ENCODE results near the gene GPC1. TPM values are rescaled to one million over a fixed set of nuclear protein-coding genes. Genes with fewer than 3 reads are reported as not detected.

Gene GPC1
- total and polyA plus RNA-seq, 4 experiments from 2014 or later: 0.14 to 1.2 (median 0.88) TPM

DNA sequence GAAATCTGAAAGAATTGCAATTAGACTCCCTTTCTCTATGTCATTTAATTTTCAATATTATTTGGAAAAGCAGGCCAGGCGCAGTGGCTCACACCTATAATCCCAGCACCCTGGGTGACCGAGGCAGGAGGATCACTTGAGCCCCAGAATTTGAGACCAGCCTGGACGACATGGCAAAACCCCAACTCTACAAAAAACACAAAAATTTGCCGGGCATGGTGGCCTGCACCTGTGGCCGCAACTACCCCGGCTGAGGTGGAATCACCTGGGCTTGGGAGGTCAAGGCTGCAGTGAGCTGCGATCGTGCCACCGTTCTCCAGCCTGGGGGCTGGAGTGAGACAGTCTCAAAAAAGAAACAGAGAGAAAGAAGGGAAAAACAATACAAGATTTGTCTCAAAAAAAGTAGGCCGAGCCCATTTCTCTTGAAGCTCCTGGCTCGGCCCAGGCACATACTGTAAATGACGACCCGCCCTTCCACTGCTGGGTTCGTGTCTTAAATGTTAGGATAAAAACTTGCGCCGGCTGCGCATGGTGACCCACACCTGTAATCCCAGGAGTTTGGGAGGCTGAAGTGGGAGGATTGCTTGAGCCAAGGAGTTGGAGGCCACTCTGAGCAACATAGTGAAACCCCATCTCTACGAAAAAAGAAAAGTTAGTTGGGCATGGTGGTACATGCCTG lies 31.1 kb upstream of the GPC1 start:
- peaks cover 9 to 20% (median 17%) of the 10 kb centered on the region in 4 donors for H3K4me1 Mint-ChIP-seq
- Histone ChIP-seq H3K9me3 (ENCODE audit: control insufficient read depth in 1 of 2, low read length in 2 of 2) (no peaks in the 10 kb centered on the region), H3K27me3 (ENCODE audit: insufficient read depth, low read length) (no peaks in the 10 kb centered on the region), H3K36me3 (ENCODE audit: insufficient read depth, low read length) (no peaks in the 10 kb centered on the region), H3K4me3 (ENCODE audit: low read length in 2 of 2) (no peak overlapping the region), H3K4me1 (ENCODE audit: insufficient read depth, low read length) (peaks cover 15% of the 10 kb centered on the region), H3K27ac (ENCODE audit: low read depth, low read length) (no peak overlapping the region)
- ChIA-PET POLR2A (ENCODE audit: partially characterized antibody) (no interaction called here), CTCF (ENCODE audit: partially characterized antibody) (no interaction called here)
- H3K27ac Mint-ChIP-seq: peak overlapping the region in 3 of 7 donors; percentile 13 to 49 (median 24)
- DNase-seq: no peak
- no peaks in the 10 kb centered on the region for H3K9me3 Mint-ChIP-seq
- intact Hi-C loops (cut with micrococcal nuclease): no loop called here
- H3K36me3 Mint-ChIP-seq: no peaks in the 10 kb centered on the region
- H3K27me3 Mint-ChIP-seq: no peaks in the 10 kb centered on the region
- peak overlapping the region in 2 of 8 donors; percentile 26 to 71 for H3K4me3 Mint-ChIP-seq

DNA sequence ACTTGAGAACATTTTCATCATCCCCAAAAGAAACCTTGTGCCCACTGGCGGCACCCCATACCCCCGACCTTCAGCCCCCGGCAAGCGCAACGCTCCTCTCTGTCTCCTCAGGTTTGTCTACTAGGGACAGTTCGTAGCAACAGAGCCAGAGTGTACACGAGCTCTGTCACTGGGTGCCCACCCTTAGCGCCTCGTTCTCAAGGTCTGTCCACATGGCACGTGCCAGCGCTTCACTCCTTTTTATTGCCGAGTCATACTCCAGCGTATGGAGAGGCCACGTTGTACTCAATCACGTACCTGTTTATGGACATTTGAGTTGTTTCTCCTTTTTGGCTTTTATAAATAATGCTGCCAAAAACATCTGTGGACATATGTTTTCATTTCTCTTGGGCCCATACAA lies 30.3 kb upstream of the GPC1 start:
- intact Hi-C loops (cut with micrococcal nuclease): no loop called here
- H3K27me3 Mint-ChIP-seq: no peaks in the 10 kb centered on the region
- Histone ChIP-seq H3K27ac (ENCODE audit: low read depth, low read length) (no peak overlapping the region), H3K36me3 (ENCODE audit: insufficient read depth, low read length) (no peaks in the 10 kb centered on the region), H3K4me1 (ENCODE audit: insufficient read depth, low read length) (peaks cover 15% of the 10 kb centered on the region), H3K4me3 (ENCODE audit: low read length in 2 of 2) (no peak overlapping the region), H3K9me3 (ENCODE audit: control insufficient read depth in 1 of 2, low read length in 2 of 2) (no peaks in the 10 kb centered on the region), H3K27me3 (ENCODE audit: insufficient read depth, low read length) (no peaks in the 10 kb centered on the region)
- ChIA-PET POLR2A (ENCODE audit: partially characterized antibody) (no interaction called here), CTCF (ENCODE audit: partially characterized antibody) (no interaction called here)
- no peaks in the 10 kb centered on the region for H3K36me3 Mint-ChIP-seq
- peak overlapping the region in 2 of 7 donors; percentile 10 to 17 for H3K27ac Mint-ChIP-seq
- peak overlapping the region in 1 of 8 donors; percentile 30 for H3K4me3 Mint-ChIP-seq
- no peaks in the 10 kb centered on the region for H3K9me3 Mint-ChIP-seq
- peaks cover 9 to 20% (median 17%) of the 10 kb centered on the region in 4 donors for H3K4me1 Mint-ChIP-seq
- no peak for DNase-seq

DNA sequence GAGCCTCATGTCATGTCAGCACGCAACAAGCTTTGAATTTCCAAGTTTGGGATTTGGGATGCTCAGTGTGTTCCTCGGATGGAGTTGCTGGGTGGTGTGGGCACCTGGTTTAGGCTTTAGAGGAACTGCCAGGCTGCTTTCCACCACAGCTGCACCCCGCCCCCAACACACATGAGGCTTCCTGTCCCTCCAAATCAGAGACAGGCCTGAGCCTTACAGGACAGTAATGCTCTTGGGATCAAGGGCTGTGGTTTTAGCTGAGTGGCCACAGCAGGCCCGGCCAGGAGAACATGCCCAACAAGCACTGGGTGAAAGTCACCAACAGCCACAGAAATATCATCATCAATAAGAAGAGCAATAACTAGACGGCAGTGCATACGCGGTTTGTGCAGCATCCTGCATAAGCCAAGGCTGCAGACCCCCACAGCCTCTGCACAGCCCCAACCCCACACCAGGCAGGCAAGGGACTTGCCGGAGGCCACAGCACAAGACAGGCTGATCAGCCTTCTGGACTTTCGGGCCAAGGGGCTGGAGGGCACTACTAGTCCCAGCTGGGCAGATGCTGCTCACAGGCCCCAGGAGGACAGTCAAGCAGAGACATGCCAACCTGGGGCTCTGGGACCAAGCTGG lies 29.7 kb upstream of the GPC1 start:
- Mint-ChIP-seq H3K9me3 (no peaks in the 10 kb centered on the region), H3K27ac (no peak overlapping the region)
- H3K27me3 ChIP-seq (ENCODE audit: insufficient read depth, low read length): no peaks in the 10 kb centered on the region

GRCh38 chr2:240407090-240407489 lies 28.4 kb upstream of the GPC1 start:
- no peaks in the 10 kb centered on the region for H3K36me3 Mint-ChIP-seq
- ChIA-PET CTCF (ENCODE audit: partially characterized antibody) (no interaction called here), POLR2A (ENCODE audit: partially characterized antibody) (no interaction called here)
- intact Hi-C loops (cut with micrococcal nuclease): no loop called here
- Histone ChIP-seq H3K4me1 (ENCODE audit: insufficient read depth, low read length) (peaks cover 15% of the 10 kb centered on the region), H3K9me3 (ENCODE audit: control insufficient read depth in 1 of 2, low read length in 2 of 2) (no peaks in the 10 kb centered on the region), H3K4me3 (ENCODE audit: low read length in 2 of 2) (no peak overlapping the region), H3K27ac (ENCODE audit: low read depth, low read length) (no peak overlapping the region), H3K36me3 (ENCODE audit: insufficient read depth, low read length) (no peaks in the 10 kb centered on the region), H3K27me3 (ENCODE audit: insufficient read depth, low read length) (no peaks in the 10 kb centered on the region)
- H3K27ac Mint-ChIP-seq: no peak overlapping the region
- H3K4me3 Mint-ChIP-seq: no peak overlapping the region
- no peak for DNase-seq
- peaks cover 9 to 19% (median 17%) of the 10 kb centered on the region in 4 donors for H3K4me1 Mint-ChIP-seq
- no peaks in the 10 kb centered on the region for H3K9me3 Mint-ChIP-seq
- H3K27me3 Mint-ChIP-seq: no peaks in the 10 kb centered on the region

More for the DNA sequence above, 29.7 kb upstream of the GPC1 start:
- ChIA-PET POLR2A (ENCODE audit: partially characterized antibody) (no interaction called here), CTCF (ENCODE audit: partially characterized antibody) (no interaction called here)
- H3K36me3 ChIP-seq (ENCODE audit: insufficient read depth, low read length): no peaks in the 10 kb centered on the region
- no peaks in the 10 kb centered on the region for H3K9me3 ChIP-seq (ENCODE audit: control insufficient read depth in 1 of 2, low read length in 2 of 2)
- H3K27ac ChIP-seq (ENCODE audit: low read depth, low read length): no peak overlapping the region
- peaks cover 9 to 20% (median 17%) of the 10 kb centered on the region in 4 donors for H3K4me1 Mint-ChIP-seq
- H3K4me1 ChIP-seq (ENCODE audit: insufficient read depth, low read length): peaks cover 15% of the 10 kb centered on the region
- H3K36me3 Mint-ChIP-seq: no peaks in the 10 kb centered on the region
- no peak for DNase-seq
- intact Hi-C loops (cut with micrococcal nuclease): no loop called here
- no peak overlapping the region for H3K4me3 Mint-ChIP-seq
- no peaks in the 10 kb centered on the region for H3K27me3 Mint-ChIP-seq
- H3K4me3 ChIP-seq (ENCODE audit: low read length in 2 of 2): no peak overlapping the region

GRCh38 chr2:240410004-240410403 lies 25.5 kb upstream of the GPC1 start:
- Mint-ChIP-seq H3K27ac (no peak overlapping the region), H3K4me3 (no peak overlapping the region), H3K36me3 (no peaks in the 10 kb centered on the region), H3K4me1 (peaks cover 0 to 2% (median 0%) of the 10 kb centered on the region in 4 donors), H3K9me3 (no peaks in the 10 kb centered on the region), H3K27me3 (no peaks in the 10 kb centered on the region)
- DNase-seq: no peak
- H3K27ac ChIP-seq (ENCODE audit: low read depth, low read length): no peak overlapping the region
- H3K27me3 ChIP-seq (ENCODE audit: insufficient read depth, low read length): no peaks in the 10 kb centered on the region
- no peaks in the 10 kb centered on the region for H3K9me3 ChIP-seq (ENCODE audit: control insufficient read depth in 1 of 2, low read length in 2 of 2)
- ChIA-PET POLR2A (ENCODE audit: partially characterized antibody) (no interaction called here), CTCF (ENCODE audit: partially characterized antibody) (no interaction called here)
- no peak overlapping the region for H3K4me3 ChIP-seq (ENCODE audit: low read length in 2 of 2)
- H3K36me3 ChIP-seq (ENCODE audit: insufficient read depth, low read length): no peaks in the 10 kb centered on the region
- H3K4me1 ChIP-seq (ENCODE audit: insufficient read depth, low read length): no peaks in the 10 kb centered on the region
- intact Hi-C loops (cut with micrococcal nuclease): no loop called here

- H3K4me3 ChIP-seq (ENCODE audit: low read length in 2 of 2): no peak overlapping the region
- Mint-ChIP-seq H3K36me3 (no peaks in the 10 kb centered on the region), H3K4me3 (no peak overlapping the region), H3K27me3 (no peaks in the 10 kb centered on the region), H3K27ac (no peak overlapping the region), H3K4me1 (no peaks in the 10 kb centered on the region), H3K9me3 (no peaks in the 10 kb centered on the region)
- POLR2A ChIA-PET (ENCODE audit: partially characterized antibody): no interaction called here
- DNase-seq: no peak
- intact Hi-C loops (cut with micrococcal nuclease): no loop called here
- no peaks in the 10 kb centered on the region for H3K4me1 ChIP-seq (ENCODE audit: insufficient read depth, low read length)
- H3K36me3 ChIP-seq (ENCODE audit: insufficient read depth, low read length): no peaks in the 10 kb centered on the region
- H3K27me3 ChIP-seq (ENCODE audit: insufficient read depth, low read length): no peaks in the 10 kb centered on the region
- H3K9me3 ChIP-seq (ENCODE audit: control insufficient read depth in 1 of 2, low read length in 2 of 2): no peaks in the 10 kb centered on the region
- H3K27ac ChIP-seq (ENCODE audit: low read depth, low read length): no peak overlapping the region
- CTCF ChIA-PET (ENCODE audit: partially characterized antibody): no interaction called here
These were observed 24.7 kb upstream of the GPC1 start for GRCh38 chr2:240410808-240411207.

GRCh38 chr2:240411261-240412160 lies 24.0 kb upstream of the GPC1 start:
- no peaks in the 10 kb centered on the region for H3K36me3 Mint-ChIP-seq
- no peaks in the 10 kb centered on the region for H3K4me1 ChIP-seq (ENCODE audit: insufficient read depth, low read length)
- no peak overlapping the region for H3K4me3 ChIP-seq (ENCODE audit: low read length in 2 of 2)
- H3K27me3 ChIP-seq (ENCODE audit: insufficient read depth, low read length): no peaks in the 10 kb centered on the region
- ChIA-PET CTCF (ENCODE audit: partially characterized antibody) (no interaction called here), POLR2A (ENCODE audit: partially characterized antibody) (no interaction called here)
- H3K27ac Mint-ChIP-seq: no peak overlapping the region
- no peaks in the 10 kb centered on the region for H3K9me3 ChIP-seq (ENCODE audit: control insufficient read depth in 1 of 2, low read length in 2 of 2)
- no peak overlapping the region for H3K4me3 Mint-ChIP-seq
- intact Hi-C loops (cut with micrococcal nuclease): no loop called here
- H3K36me3 ChIP-seq (ENCODE audit: insufficient read depth, low read length): no peaks in the 10 kb centered on the region
- no peaks in the 10 kb centered on the region for H3K4me1 Mint-ChIP-seq
- H3K9me3 Mint-ChIP-seq: no peaks in the 10 kb centered on the region
- no peak overlapping the region for H3K27ac ChIP-seq (ENCODE audit: low read depth, low read length)
- H3K27me3 Mint-ChIP-seq: no peaks in the 10 kb centered on the region
- no peak for DNase-seq
